Esophagus mucosa (tissue), 1 donor: Measurements from ENCODE around the gene SEC24B. TPM values are rescaled to one million over a fixed set of nuclear protein-coding genes. Genes with fewer than 3 reads are reported as not detected.

Experiments
- ATAC-seq: fragments of 200-7000 bp; cut with Tn5 transposase; one replicate; pipeline ENCODE4 v1.9.1; 2020
- total RNA-seq: library from RNA; stranded (reverse); gene quantifications from one replicate; pipeline ENCODE4 v1.2.4, GENCODE V29; 2023
- donor health status: DM: yes; HTN: yes; CAD: no.

Gene SEC24B
- total RNA-seq, 1 donor from 2014 or later = 23.1 TPM

DNA sequence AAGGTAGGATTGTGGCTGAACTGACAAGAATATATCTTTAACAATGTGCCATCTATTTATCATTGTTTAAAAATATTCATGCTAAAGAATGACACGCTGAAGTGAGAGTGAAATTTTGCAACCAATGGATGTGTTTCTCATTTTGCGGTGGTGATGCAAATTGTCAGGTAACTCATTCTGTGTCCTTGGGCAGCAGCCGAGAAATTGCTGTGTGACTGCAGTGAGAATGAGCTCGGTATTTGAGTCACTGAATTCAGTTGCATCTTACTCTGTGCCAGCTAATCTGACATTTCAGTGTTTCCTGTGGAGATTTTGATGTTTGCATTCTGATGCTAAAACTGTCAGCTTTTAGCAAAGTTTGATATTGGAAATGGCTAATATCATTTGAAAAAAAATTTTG is 154.6 kb downstream of the SEC24B start:
- no peak for ATAC-seq

DNA sequence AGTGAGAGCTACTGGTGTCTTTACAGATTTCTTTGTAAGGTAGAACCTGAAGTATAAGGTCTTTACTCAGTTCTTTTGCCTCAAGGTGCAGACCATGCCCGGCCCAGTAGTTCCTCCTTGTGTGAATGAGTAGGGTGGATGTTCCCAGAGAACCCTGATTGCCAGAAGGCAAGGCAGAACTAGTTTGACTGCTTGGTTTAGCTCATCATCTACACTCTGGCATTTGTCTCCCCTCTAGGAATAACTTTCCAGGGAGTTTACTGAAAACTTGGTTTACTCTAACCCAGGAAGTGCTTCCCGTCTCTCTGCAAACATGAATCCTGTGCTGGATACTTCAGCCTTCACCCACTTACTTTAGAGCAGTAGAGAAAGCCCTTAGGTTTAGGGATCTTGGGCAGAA is 155.5 kb downstream of the SEC24B start:
- ATAC-seq = peak; percentile 84

DNA sequence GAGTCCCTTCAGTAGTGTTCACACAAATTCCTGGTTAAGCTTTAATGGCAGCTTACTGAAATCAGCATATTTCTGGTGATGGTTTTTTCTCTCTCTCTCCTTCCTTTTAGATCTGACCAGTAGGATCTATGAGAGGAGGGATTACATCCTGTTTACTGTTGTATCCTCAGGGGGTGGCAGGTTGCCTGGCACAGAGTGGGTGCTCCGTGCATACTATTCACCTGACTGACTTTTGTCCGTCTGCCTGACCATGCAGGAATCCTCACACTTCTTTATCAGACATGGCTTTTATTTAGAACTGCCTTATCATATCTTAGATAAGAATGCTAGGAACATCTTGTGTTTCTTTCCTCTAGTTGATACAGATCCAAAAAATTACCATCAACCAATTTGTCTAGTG is 156.0 kb downstream of the SEC24B start:
- no peak for ATAC-seq

Other genes starting within 250 kb of the SEC24B start
- gene COL25A1, start 131.2 kb upstream of the SEC24B start, total RNA-seq = 0.04 TPM
- 20.3 TPM for gene MCUB, start 126.4 kb downstream of the SEC24B start, total RNA-seq